ENCODE measurements around the gene AK9.
"Not testable (repeated sequence)": the region's sequence is repeated elsewhere in the genome, so short reads cannot be mapped to it uniquely, and the experiment has no call there.

Gene AK9

DNA sequence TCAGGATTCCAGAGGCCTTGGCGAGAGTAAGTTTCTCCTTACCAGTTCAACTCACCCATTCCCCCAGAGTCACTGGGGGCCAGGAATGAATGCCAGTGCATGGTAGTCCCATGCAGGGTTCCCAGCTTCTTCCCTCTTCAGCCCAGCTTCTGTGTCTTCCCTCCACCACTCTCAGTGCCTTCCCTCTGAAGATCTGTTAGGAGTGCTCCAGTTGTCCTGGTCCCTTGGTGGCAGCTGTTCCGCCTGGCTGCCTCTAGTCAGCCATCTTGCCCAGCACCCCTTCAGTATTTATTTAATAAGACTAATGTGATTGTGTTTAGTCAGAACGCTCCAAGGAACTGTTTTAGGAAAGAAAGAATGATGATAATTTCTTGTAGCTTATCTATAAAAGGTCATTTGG, 23.2 kb upstream of the AK9 start:
- no peak for TF ChIP-seq CTCF (IDR thresholded peaks at IDR 0.05; ENCODE audit: low read length, missing control alignments)
- no peak overlapping the region for H3K4me3 ChIP-seq (replicated peaks; ENCODE audit: low read depth, low read length)
- DNase-seq (ENCODE audit: low read depth): no peak

- H3K4me3 ChIP-seq (replicated peaks; ENCODE audit: low read depth, low read length): no peak overlapping the region
- TF ChIP-seq CTCF (IDR thresholded peaks at IDR 0.05; ENCODE audit: low read length, missing control alignments): no peak
- no peak for DNase-seq (ENCODE audit: low read depth)
Measured at GRCh38 chr6:109713097-109713496, 22.1 kb upstream of the AK9 start.

DNA sequence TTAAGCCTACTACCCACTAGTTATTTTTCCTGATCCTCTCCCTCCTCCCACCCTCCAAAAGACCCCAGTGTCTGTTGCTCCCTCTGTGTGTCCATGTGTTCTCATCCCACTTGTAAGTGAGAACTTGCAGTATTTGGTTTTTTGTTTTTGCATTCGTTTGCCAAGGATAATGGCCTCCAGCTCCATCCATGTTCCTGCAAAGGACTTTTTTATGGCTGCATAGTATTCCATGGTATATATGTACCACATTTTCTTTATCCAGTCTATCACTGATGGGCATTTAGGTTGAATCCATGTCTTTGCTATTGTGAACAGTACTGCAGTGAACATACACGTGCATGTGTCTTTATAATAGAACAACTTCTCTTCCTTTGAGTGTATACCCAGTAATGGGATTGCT, 17.1 kb upstream of the AK9 start:
- H3K4me3 ChIP-seq (replicated peaks; ENCODE audit: low read depth, low read length); DNase-seq (ENCODE audit: low read depth): not testable (repeated sequence)

GRCh38 chr6:109706513-109706912, 15.5 kb upstream of the AK9 start:
- TF ChIP-seq CTCF (IDR thresholded peaks at IDR 0.05; ENCODE audit: low read length, missing control alignments): no peak
- DNase-seq (ENCODE audit: low read depth): no peak
- H3K4me3 ChIP-seq (replicated peaks; ENCODE audit: low read depth, low read length): no peak overlapping the region

GRCh38 chr6:109705258-109705657, 14.3 kb upstream of the AK9 start:
- H3K4me3 ChIP-seq (replicated peaks; ENCODE audit: low read depth, low read length): no peak overlapping the region
- DNase-seq (ENCODE audit: low read depth): peak; percentile 94
- TF ChIP-seq CTCF (IDR thresholded peaks at IDR 0.05; ENCODE audit: low read length, missing control alignments): peak; percentile 98

GRCh38 chr6:109702791-109703190, 11.8 kb upstream of the AK9 start:
- no peak overlapping the region for H3K4me3 ChIP-seq (replicated peaks; ENCODE audit: low read depth, low read length)
- no peak for DNase-seq (ENCODE audit: low read depth)
- TF ChIP-seq CTCF (IDR thresholded peaks at IDR 0.05; ENCODE audit: low read length, missing control alignments): no peak

GRCh38 chr6:109701774-109702173, 10.8 kb upstream of the AK9 start:
- no peak overlapping the region for H3K4me3 ChIP-seq (replicated peaks; ENCODE audit: low read depth, low read length)
- no peak for TF ChIP-seq CTCF (IDR thresholded peaks at IDR 0.05; ENCODE audit: low read length, missing control alignments)
- no peak for DNase-seq (ENCODE audit: low read depth)

DNA sequence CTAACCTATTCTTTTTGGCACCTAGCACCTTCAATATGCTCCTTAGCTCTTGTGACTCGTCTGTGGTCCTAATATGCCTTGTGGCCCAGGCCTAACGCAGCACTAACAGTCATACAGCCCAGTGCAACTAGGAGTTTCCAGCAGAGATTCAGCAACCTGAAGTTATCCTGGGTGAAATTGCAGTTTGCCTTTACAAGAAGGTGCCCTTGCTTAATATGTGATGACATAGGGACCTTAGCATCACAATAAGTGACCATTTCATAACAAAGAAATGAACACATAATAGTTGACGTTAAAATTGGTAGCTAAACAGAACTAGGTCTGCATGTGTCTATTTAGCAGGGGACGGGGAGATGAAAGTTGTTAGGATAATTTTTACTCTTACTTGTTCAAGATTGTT, 10.2 kb upstream of the AK9 start:
- no peak overlapping the region for H3K4me3 ChIP-seq (replicated peaks; ENCODE audit: low read depth, low read length)
- no peak for DNase-seq (ENCODE audit: low read depth)
- no peak for TF ChIP-seq CTCF (IDR thresholded peaks at IDR 0.05; ENCODE audit: low read length, missing control alignments)
